HG02571 (cell line): ENCODE measurements around the gene CAMK2B.

ENCODE experiments used
- ATAC-seq: cut with Tn5 transposase; IDR thresholded peaks from one replicate; pipeline ENCODE4 v1.9.1; 2021; ENCODE audit warnings: mild to moderate bottlenecking, moderate library complexity; ENCODE audit not compliant: unreplicated experiment

CAMK2B gene

GRCh38 chr7:44232901-44233715 is 92.3 kb downstream of the CAMK2B start:
- no peak for ATAC-seq

GRCh38 chr7:44232396-44232795 is 93.0 kb downstream of the CAMK2B start:
- ATAC-seq: no peak

DNA sequence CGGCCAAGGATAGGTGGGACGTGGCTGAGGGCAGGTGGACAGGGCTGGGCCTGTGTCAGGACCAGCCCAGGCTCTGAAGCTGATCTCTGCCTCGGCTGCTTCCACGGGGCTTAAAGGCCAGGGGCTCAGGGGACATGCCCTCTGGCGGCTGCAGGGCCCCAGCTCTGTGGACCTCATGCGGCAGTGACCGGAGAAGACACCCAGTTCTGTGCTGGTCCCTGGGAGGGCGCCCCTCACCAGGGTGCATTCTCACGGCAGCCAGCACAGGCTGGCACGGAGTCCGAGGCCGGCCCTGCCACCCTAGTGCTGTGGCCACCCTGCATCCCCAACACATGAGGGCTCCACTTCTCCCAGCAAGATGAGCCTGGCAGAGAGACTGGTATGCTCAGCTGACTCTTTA is 94.3 kb downstream of the CAMK2B start:
- no peak for ATAC-seq

DNA sequence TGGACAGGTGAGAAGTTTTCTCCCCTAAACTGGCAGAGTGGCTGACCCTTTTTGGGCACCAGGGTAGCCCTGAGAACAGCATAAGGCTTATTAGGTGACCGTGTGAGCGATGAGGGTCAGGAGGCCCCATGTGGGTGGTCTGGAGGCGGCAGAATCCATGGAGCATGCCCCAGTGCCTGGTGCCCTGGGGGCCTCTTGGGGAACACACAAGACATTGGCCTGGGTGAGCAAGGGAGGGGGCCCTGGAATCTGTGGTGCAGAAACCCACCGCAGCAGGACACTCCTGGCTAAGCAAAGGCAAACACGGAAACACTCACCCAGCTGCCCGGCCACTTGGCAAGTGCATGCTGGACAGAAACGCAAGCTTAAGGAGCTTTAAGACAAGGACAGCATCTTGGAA is 95.1 kb downstream of the CAMK2B start:
- no peak for ATAC-seq

GRCh38 chr7:44229546-44230105 is 95.8 kb downstream of the CAMK2B start:
- ATAC-seq: no peak

GRCh38 chr7:44228571-44229350 is 96.6 kb downstream of the CAMK2B start:
- no peak for ATAC-seq

DNA sequence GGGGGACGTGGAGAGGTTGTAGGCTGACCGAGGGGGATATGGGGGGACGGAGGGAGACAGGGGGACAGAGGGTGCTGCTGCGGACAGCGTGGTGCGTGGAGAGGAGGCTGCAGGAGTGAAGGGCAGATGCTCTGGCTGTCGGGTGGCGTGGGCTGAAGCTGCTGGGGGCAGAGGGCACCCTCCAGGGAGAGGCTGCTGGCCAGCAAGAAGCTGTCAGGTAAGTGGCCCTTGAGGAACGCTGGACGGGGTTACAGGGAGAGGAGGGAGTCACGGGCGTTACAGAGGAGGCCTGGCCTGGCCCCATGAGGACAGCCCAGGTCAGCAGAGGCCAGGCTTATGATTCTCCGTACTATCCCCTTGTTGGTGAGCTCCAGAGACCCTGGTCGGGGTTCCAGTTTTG is 97.5 kb downstream of the CAMK2B start:
- ATAC-seq: no peak

GRCh38 chr7:44226396-44226753 is 99.0 kb downstream of the CAMK2B start:
- no peak for ATAC-seq

DNA sequence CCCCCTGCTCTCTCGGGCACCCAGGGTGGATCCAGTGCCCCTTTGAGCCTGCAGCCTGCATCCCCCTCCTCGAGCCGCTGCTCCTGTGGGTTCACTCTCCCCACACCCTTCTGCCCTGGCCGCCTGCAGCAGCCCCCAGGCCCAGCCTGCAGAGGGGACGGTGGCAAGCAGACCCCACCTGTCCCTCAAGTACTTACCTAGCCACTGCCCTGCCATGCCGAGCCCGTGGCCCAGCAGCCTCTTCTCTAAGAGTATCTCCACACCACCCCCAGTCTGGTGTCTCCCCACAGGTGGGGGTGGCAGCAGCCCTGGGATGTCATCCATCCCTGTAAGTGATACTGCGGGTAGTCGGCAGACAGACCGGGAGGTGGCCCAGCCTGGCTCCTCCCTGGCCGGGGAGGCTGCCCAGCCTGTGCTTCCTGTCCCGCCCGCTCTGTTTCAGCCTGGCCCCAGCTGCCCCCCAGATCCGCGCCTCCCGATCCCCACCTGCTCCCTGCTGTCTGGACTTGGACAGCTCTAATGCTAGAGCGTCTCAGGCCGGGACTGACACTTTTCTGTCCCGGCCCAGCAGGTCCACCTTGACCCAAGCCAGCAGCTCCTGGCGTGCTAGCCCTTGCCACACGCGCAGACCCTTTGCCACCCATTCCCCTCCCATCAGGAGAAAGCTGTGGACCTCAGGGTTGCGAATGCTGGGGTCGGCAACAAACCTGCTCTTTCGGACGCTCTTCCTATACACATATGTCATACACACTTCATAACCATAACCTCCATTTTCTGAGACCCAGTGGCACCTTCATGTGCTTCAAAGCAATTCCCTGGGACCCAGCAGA is 99.6 kb downstream of the CAMK2B start:
- no peak for ATAC-seq

- ATAC-seq: no peak
Observed at GRCh38 chr7:44224974-44225565, 100.3 kb downstream of the CAMK2B start.

DNA sequence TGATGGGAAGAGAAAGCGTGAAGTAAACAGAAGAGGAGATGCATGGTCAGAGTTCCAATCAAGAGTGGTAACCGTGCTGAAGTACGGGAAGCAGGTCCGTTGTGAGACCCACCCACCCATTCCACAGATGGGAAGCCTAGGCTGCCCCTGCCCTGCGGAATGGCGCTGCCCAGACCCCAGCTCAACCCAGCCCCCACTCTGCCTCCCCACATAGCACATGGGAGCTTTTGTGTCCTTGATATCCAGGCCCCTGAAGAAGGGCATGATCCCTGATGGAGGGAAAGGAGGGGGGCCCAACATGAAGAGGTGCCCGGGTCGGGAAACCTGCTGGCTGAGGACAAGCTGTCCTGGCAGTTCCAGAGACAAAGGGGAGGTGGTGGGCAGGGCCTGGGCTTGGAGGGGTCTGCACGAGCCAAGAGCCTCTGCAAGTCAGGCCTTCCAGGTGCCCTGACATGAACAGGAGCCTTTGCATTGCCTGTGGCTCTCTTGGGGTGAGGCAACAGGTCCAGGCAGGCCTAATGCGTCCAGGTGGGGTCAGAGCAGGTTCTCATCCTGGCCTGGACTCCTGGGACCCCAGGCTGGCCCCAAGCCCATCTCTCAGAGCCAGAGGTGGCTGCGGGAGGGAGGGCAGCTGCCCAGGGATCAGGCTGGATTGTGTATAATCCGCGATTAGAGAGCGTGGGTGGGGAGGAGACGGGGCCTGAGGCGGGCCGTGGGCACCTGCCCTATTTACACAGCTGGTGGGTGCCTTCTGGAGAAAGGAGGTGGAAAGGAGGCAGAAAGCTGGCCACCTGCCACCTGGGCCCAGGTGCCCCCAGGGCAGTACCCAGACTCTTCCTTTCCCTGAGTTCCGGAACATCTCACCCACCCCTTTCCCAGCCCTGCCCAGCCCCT is 101.1 kb downstream of the CAMK2B start:
- ATAC-seq: no peak

DNA sequence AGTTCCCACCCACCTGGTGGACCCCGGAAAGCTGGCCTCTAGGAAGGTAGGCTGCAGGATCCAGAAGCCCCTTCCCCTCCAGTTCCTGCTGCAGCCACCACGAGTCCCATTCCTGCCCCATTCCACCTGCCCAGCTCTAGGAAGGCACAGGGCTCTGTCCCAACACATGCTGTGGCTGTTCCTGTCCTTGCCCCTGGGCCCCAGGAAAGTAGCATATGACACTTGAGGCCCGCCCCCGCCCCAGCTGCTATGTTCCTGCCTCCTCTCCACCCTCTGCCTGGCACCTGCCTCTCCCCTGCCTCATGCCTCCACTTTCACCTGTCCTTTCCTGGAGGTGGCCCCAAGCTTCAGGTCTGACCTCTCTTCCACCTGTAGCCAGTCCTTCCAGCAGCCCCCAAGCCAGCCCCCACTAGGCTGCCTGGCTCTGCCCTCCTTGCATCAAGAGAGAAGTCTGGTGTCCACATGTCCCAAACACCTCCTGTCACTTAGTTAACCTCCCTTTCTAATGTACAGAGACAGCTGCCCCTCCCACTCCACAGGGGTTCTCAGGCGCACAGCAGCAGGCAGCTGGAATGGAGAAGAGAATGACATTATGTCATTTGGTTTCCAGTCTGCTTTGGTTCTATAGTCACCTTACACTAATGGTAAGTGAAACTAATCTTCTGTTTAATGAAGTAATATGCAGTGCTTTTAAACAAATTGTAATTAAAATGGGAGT is 101.9 kb downstream of the CAMK2B start:
- ATAC-seq: no peak

DNA sequence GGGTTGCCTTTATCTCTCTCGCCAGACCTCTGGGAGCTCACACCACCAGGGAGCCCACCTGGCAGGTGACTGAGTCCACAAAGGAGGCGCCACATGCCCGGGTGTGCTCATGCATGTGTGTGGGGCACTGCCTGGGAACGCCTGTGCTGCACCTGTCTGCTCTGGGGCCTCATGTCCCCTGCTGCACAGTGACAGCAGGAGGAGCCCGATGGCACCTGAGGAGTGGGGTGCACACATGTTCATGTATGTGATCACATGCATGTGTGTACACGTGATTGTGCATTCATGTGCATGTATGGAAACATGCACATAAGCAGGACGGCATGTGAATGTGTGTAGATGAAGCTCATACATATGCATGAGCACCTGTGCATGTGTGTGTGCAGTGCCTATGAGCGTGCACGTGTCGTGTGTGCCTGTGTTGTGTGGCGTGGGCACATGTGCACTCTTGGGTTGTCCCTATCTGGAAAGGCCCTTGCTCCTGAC is 102.6 kb downstream of the CAMK2B start:
- ATAC-seq: no peak

DNA sequence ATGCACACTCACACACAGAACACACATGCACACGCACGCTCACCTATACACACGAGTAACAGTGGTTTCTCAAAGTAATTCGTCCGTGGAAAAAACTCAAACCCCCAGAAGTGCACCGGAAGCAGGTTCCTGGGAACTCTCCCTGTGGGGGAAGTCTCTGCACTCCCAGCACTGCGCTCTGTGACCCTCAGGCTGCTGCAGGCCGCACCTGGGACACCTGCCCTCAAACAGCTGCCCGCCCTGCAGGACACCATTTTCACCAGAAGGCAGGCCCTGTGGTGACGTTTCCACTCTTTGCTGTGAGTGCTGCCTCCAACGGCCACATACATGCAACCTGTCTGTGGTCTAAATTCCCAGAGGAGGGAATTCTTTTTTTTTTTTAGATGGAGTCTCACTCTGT is 103.3 kb downstream of the CAMK2B start:
- ATAC-seq: no peak

- ATAC-seq: no peak
Observed at GRCh38 chr7:44221231-44221791, 104.1 kb downstream of the CAMK2B start.

- ATAC-seq: no peak
Observed at GRCh38 chr7:44220358-44221112, 104.9 kb downstream of the CAMK2B start.

DNA sequence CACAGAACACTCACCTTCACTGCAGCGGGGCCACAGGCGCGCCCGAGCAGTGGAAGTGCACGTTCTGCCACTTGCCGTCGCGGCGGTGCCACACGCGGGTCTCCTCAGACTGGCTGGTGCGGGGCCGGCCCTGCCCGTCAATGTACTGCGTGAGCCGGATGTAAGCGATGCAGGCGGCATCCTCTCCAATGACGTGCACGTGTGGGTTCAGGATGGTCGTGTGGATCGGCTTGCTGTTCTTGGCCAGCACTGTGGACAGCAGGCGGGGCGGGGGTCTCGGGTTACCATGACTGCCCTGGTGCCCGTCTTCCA is 105.4 kb downstream of the CAMK2B start:
- ATAC-seq: no peak
